C4-2B (cell line): ENCODE measurements around the gene ZNF665.

ENCODE experiments used
- ZFX ChIP-seq: fragments of 450-650 bp; IDR thresholded peaks from 2 replicates; pipeline ENCODE4 v1.6.1; 2017
- TF ChIP-seq, protein P1 (sequence below): fragments of 450-650 bp; conservative IDR thresholded peaks from 2 replicates; pipeline ENCODE4 v1.5.1; 2017; ENCODE audit warnings: mild to moderate bottlenecking

DNA sequence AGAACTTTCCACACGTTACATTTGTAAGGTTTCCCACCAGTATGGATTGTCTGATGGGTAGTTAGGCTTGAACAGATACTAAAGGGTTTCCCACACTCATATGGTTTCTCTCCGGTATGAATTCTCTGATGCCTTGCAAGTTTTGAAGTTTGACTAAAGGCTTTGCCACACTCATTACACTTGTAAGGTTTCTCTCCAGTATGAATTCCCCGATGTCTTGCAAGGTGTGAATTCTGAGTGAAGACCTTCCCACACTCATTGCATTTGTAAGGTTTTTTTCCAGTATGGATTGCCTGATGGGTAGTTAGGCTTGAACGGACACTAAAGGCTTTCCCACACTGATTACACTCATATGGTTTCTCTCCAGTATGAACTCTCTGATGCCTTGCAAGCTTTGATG, 52.8 kb downstream of the ZNF665 start:
- TF ChIP-seq, protein P1, sequence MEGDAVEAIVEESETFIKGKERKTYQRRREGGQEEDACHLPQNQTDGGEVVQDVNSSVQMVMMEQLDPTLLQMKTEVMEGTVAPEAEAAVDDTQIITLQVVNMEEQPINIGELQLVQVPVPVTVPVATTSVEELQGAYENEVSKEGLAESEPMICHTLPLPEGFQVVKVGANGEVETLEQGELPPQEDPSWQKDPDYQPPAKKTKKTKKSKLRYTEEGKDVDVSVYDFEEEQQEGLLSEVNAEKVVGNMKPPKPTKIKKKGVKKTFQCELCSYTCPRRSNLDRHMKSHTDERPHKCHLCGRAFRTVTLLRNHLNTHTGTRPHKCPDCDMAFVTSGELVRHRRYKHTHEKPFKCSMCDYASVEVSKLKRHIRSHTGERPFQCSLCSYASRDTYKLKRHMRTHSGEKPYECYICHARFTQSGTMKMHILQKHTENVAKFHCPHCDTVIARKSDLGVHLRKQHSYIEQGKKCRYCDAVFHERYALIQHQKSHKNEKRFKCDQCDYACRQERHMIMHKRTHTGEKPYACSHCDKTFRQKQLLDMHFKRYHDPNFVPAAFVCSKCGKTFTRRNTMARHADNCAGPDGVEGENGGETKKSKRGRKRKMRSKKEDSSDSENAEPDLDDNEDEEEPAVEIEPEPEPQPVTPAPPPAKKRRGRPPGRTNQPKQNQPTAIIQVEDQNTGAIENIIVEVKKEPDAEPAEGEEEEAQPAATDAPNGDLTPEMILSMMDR, result no peak
- no peak for TF ChIP-seq ZFX
